Activated B cell treated with CpG ODN at 0.5 μM for 24 hours (primary cell): Measurements from ENCODE around the gene CNTNAP2. TPM values are rescaled to one million over a fixed set of nuclear protein-coding genes. Genes with fewer than 3 reads are reported as not detected.

ENCODE experiments used
- ATAC-seq: fragments of 200-7000 bp; cut with Tn5 transposase; one replicate; pipeline ENCODE4 v1.10.0; 2021; ENCODE audit warnings: low read depth, mild to moderate bottlenecking, moderate library complexity
- CTCF ChIA-PET: fragments of 350-600 bp; sonication (Branson Sonifier 250); formaldehyde crosslinking; loops from one replicate; lab custom pipeline; 2021; ENCODE audit warnings: antibody characterized with exemption; lab: Charles Lee
- POLR2A ChIA-PET: fragments of 350-600 bp; sonication (Branson Sonifier 250); formaldehyde crosslinking; loops from one replicate; lab custom pipeline; 2021; ENCODE audit warnings: antibody characterized with exemption; lab: Charles Lee
- DNase-seq: peaks from one replicate; pipeline ENCODE4 v3.0.0; 2022
- H3K27ac Mint-ChIP-seq: one replicate; pipeline ENCODE4 v1.8.0; 2020; ENCODE audit warnings: mixed read lengths
- H3K27me3 Mint-ChIP-seq: one replicate; pipeline ENCODE4 v1.8.0; 2021; ENCODE audit warnings: mixed read lengths
- H3K36me3 Mint-ChIP-seq: one replicate; pipeline ENCODE4 v1.8.0; 2021; ENCODE audit warnings: low read depth, mixed read lengths
- H3K4me1 Mint-ChIP-seq: one replicate; pipeline ENCODE4 v1.8.0; 2021; ENCODE audit warnings: mixed read lengths
- H3K4me3 Mint-ChIP-seq: one replicate; pipeline ENCODE4 v1.8.0; 2020; ENCODE audit warnings: mild to moderate bottlenecking, mixed read lengths
- H3K9me3 Mint-ChIP-seq: one replicate; pipeline ENCODE4 v1.8.0; 2020; ENCODE audit warnings: mixed read lengths
- CTCF ChIP-seq: fragments of 200-600 bp; IDR thresholded peaks from one replicate; pipeline ENCODE4 v1.8.0; 2022; ENCODE audit warnings: antibody characterized with exemption, mild to moderate bottlenecking
- intact Hi-C: fragments of 100-400 bp; cut with micrococcal nuclease; formaldehyde crosslinking; loops from one replicate; pipeline ENCODE4 v1.15.1; 2024
- total RNA-seq: library from RNA; stranded (reverse); gene quantifications from 2 replicates; pipeline ENCODE4 v1.2.3, GENCODE V29; 2022

CNTNAP2 gene
- total RNA-seq, 1 donor from 2014 or later = 0.84 TPM

DNA sequence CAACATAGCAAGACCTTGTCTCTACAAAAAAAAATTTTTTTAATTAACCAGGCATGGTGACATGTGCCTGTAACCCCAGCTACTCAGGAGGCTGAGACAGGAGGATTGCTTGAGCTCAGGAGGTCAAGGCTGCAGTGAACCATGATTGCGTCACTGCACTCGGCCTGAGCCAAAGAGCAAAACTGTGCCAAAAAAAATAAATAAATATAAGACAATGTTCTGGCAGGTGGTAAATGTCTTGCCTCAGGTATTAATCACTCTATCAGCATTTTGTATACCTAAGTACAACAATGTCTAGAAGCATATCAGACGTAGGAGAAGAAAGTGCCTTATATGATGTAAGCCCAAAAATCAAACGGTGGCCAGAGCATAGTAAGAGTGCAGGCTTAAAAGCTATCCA is 2046.2 kb downstream of the CNTNAP2 start:
- TF ChIP-seq CTCF = no peak
- Mint-ChIP-seq H3K4me1 (no peaks in the 10 kb centered on the region), H3K9me3 (no peaks in the 10 kb centered on the region), H3K36me3 (no peaks in the 10 kb centered on the region), H3K27me3 (peaks cover 5% of the 10 kb centered on the region), H3K27ac (no peak overlapping the region), H3K4me3 (no peak overlapping the region)
- ATAC-seq (no peak), DNase-seq (no peak)
- POLR2A ChIA-PET = no interaction called here
- intact Hi-C loops = no loop called here
- CTCF ChIA-PET = no interaction called here

DNA sequence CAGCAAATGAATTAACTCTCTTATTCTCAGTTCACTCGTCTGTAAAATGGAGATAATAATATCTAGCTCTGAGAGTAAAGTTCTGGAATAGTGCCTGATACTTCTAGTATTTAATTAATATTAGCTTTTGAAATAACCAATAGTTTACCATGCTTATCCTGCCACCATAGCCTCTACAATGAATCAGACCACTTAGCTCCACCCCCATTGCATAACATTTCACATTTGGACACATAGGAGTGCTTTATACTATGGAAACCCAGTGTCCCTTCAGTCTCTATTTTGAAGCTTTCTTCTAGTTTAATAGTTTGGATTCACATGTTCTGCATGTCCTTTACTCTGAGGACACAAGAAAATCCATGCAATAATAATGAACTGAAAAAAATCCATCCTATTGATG is 2046.6 kb downstream of the CNTNAP2 start:
- H3K27ac Mint-ChIP-seq = no peak overlapping the region
- H3K4me1 Mint-ChIP-seq = no peaks in the 10 kb centered on the region
- TF ChIP-seq CTCF = no peak
- intact Hi-C loops = no loop called here
- ChIA-PET CTCF (no interaction called here), POLR2A (no interaction called here)
- no peak overlapping the region for H3K4me3 Mint-ChIP-seq
- ATAC-seq (no peak), DNase-seq (no peak)
- H3K9me3 Mint-ChIP-seq = no peaks in the 10 kb centered on the region
- H3K36me3 Mint-ChIP-seq = no peaks in the 10 kb centered on the region
- H3K27me3 Mint-ChIP-seq = peaks cover 5% of the 10 kb centered on the region

- Mint-ChIP-seq H3K4me3 (no peak overlapping the region), H3K9me3 (no peaks in the 10 kb centered on the region), H3K4me1 (no peaks in the 10 kb centered on the region), H3K27ac (no peak overlapping the region), H3K36me3 (no peaks in the 10 kb centered on the region), H3K27me3 (peaks cover 5% of the 10 kb centered on the region)
- ChIA-PET CTCF (no interaction called here), POLR2A (no interaction called here)
- DNase-seq (no peak), ATAC-seq (no peak)
- no peak for TF ChIP-seq CTCF
- intact Hi-C loops = no loop called here
These were observed 2056.3 kb downstream of the CNTNAP2 start for GRCh38 chr7:148172920-148173319.

- ATAC-seq = no peak
- H3K36me3 Mint-ChIP-seq = no peaks in the 10 kb centered on the region
- ChIA-PET CTCF (no interaction called here), POLR2A (no interaction called here)
- H3K4me3 Mint-ChIP-seq = no peak overlapping the region
- H3K27ac Mint-ChIP-seq = no peak overlapping the region
- TF ChIP-seq CTCF = no peak
- peaks cover 5% of the 10 kb centered on the region for H3K27me3 Mint-ChIP-seq
- intact Hi-C loops = no loop called here
- DNase-seq = no peak
- H3K9me3 Mint-ChIP-seq = no peaks in the 10 kb centered on the region
- no peaks in the 10 kb centered on the region for H3K4me1 Mint-ChIP-seq
These were observed 2056.8 kb downstream of the CNTNAP2 start for GRCh38 chr7:148173369-148173768.

- ChIA-PET CTCF (no interaction called here), POLR2A (no interaction called here)
- DNase-seq (no peak), ATAC-seq (no peak)
- Mint-ChIP-seq H3K27me3 (peaks cover 5% of the 10 kb centered on the region), H3K36me3 (no peaks in the 10 kb centered on the region), H3K27ac (no peak overlapping the region), H3K4me1 (no peaks in the 10 kb centered on the region), H3K9me3 (no peaks in the 10 kb centered on the region), H3K4me3 (no peak overlapping the region)
- TF ChIP-seq CTCF = no peak
- intact Hi-C loops = no loop called here
These were observed 2057.8 kb downstream of the CNTNAP2 start for GRCh38 chr7:148174376-148174775.
